Stimulated activated CD4-positive, alpha-beta T cell treated with anti-CD3 and anti-CD28 coated beads, Interleukin-2, amount 100 ng/mL, for 4 hours (primary cell): Measurements from ENCODE around the gene PLEKHA6.

Experiments
- DNase-seq: peaks from one replicate; pipeline ENCODE4 v3.0.0-alpha.2; 2020; ENCODE audit warnings: low read depth

The PLEKHA6 gene

GRCh38 chr1:204357551-204358490 lies 1.9 kb downstream of the PLEKHA6 start:
- DNase-seq: no peak

- DNase-seq: no peak
Observed at GRCh38 chr1:204356997-204357396, 2.7 kb downstream of the PLEKHA6 start.

GRCh38 chr1:204355913-204356312 lies 3.8 kb downstream of the PLEKHA6 start:
- DNase-seq: no peak

- no peak for DNase-seq
Observed at GRCh38 chr1:204354579-204354978, 5.2 kb downstream of the PLEKHA6 start.

- DNase-seq: no peak
Observed at GRCh38 chr1:204353213-204353910, 6.4 kb downstream of the PLEKHA6 start.

GRCh38 chr1:204350857-204351573 lies 8.7 kb downstream of the PLEKHA6 start:
- DNase-seq: no peak

- DNase-seq: no peak
Observed at GRCh38 chr1:204350312-204350711, 9.4 kb downstream of the PLEKHA6 start.

- no peak for DNase-seq
Observed at GRCh38 chr1:204349602-204350001, 10.1 kb downstream of the PLEKHA6 start.

- DNase-seq: no peak
Observed at GRCh38 chr1:204348722-204349121, 11.0 kb downstream of the PLEKHA6 start.

GRCh38 chr1:204348242-204348641 lies 11.5 kb downstream of the PLEKHA6 start:
- no peak for DNase-seq

GRCh38 chr1:204345941-204346645 lies 13.6 kb downstream of the PLEKHA6 start:
- no peak for DNase-seq

- DNase-seq: no peak
Observed at GRCh38 chr1:204345438-204345841, 14.3 kb downstream of the PLEKHA6 start.

- no peak for DNase-seq
Observed at GRCh38 chr1:204344665-204345355, 14.9 kb downstream of the PLEKHA6 start.

- DNase-seq: no peak
Observed at GRCh38 chr1:204343802-204344201, 15.9 kb downstream of the PLEKHA6 start.

- DNase-seq: no peak
Observed at GRCh38 chr1:204343247-204343646, 16.5 kb downstream of the PLEKHA6 start.

- DNase-seq: no peak
Observed at GRCh38 chr1:204342310-204342709, 17.4 kb downstream of the PLEKHA6 start.

GRCh38 chr1:204341380-204341779 lies 18.3 kb downstream of the PLEKHA6 start:
- DNase-seq: no peak

- DNase-seq: no peak
Observed at GRCh38 chr1:204340081-204340889, 19.4 kb downstream of the PLEKHA6 start.

GRCh38 chr1:204339541-204339940 lies 20.2 kb downstream of the PLEKHA6 start:
- DNase-seq: no peak

GRCh38 chr1:204338997-204339396 lies 20.7 kb downstream of the PLEKHA6 start:
- DNase-seq: no peak
